Esophagus muscularis mucosa (tissue), 4 donors: Measurements from ENCODE around the gene ADGRL4.

Source experiments
- EP300 ChIP-seq: sonication (generic); formaldehyde crosslinking; IDR thresholded peaks from one replicate; pipeline ENCODE4 v1.6.1; 2017; ENCODE audit warnings: antibody characterized with exemption
- POLR2A ChIP-seq: fragments of 450-650 bp; IDR thresholded peaks from one replicate; pipeline ENCODE4 v1.6.1; 2017; ENCODE audit warnings: antibody characterized with exemption, moderate library complexity, mild to moderate bottlenecking, low read depth
- POLR2AphosphoS5 ChIP-seq, 2 donors: sonication (generic); formaldehyde crosslinking; IDR thresholded peaks; one replicate each; pipeline ENCODE4 v1.6.1; 2017; ENCODE audit warnings: antibody characterized with exemption in 2 of 2
- TF ChIP-seq, protein P1 (sequence below), 3 experiments: fragments of 200-600 bp in 2 of 3; fragments of 450-650 bp in 1 of 3; sonication (generic) in 2 of 3; IDR thresholded peaks; one replicate each; pipeline ENCODE4 v1.5.1; 2017 to 2019; ENCODE audit warnings: antibody characterized with exemption in 3 of 3, mild to moderate bottlenecking in 2 of 3, moderate library complexity in 1 of 3

GRCh38 chr1:78864175-78864574 is 142.4 kb downstream of the ADGRL4 start:
- no peak for TF ChIP-seq POLR2A
- TF ChIP-seq, protein P1, sequence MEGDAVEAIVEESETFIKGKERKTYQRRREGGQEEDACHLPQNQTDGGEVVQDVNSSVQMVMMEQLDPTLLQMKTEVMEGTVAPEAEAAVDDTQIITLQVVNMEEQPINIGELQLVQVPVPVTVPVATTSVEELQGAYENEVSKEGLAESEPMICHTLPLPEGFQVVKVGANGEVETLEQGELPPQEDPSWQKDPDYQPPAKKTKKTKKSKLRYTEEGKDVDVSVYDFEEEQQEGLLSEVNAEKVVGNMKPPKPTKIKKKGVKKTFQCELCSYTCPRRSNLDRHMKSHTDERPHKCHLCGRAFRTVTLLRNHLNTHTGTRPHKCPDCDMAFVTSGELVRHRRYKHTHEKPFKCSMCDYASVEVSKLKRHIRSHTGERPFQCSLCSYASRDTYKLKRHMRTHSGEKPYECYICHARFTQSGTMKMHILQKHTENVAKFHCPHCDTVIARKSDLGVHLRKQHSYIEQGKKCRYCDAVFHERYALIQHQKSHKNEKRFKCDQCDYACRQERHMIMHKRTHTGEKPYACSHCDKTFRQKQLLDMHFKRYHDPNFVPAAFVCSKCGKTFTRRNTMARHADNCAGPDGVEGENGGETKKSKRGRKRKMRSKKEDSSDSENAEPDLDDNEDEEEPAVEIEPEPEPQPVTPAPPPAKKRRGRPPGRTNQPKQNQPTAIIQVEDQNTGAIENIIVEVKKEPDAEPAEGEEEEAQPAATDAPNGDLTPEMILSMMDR (IDR thresholded peaks at IDR 0.05), result no peak
- TF ChIP-seq EP300, result no peak
- TF ChIP-seq POLR2AphosphoS5 (IDR thresholded peaks at IDR 0.05), result no peak
